Measurements from ENCODE around the gene HPSE2. TPM values are rescaled to one million over a fixed set of nuclear protein-coding genes. Genes with fewer than 3 reads are reported as not detected.

Gene HPSE2
- total and polyA plus RNA-seq, 2 of the 13 experiments (the other 11 are each of a cell fraction or from before 2014, with no cell fraction given), result 0.01 TPM; not detected in 1

DNA sequence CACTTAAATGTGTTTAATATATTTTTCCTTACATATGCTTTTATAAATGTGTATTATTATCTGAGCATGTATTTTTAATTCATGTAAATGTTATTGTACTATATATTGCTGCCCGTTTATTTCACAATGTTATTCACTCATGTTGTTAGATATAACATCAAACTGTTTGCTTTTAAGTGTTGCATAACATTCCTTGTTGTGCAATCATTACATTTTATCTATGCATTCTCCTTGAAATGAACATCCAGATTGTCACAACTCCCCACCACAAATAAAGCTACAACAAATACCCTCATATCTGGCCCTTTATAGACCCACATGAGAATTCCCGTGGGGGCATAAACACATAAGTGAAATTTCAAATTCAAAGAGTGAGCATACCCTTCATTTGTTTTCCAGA is 264.2 kb downstream of the HPSE2 start:
- no peak overlapping the region for H2AFZ ChIP-seq (ENCODE audit: low read length)
- H3K79me2 ChIP-seq (ENCODE audit: insufficient read depth, low read length), result no peaks in the 10 kb centered on the region
- in situ Hi-C loops (cut with HindIII; ENCODE audit: extremely low pct_ligation_motif_present, low pct_unique_long_range_greater_than_20kb) (no loop called here), intact Hi-C loops (cut with micrococcal nuclease; ENCODE audit: unreplicated experiment) (no loop called here)
- no peak for FAIRE-seq
- H3K27ac ChIP-seq (ENCODE audit: extremely low read length, insufficient read depth, low read length), result no peak overlapping the region
- ATAC-seq, result no peak
- no peaks in the 10 kb centered on the region for H3K9me3 ChIP-seq (ENCODE audit: low read length)
- no peak for TF ChIP-seq ATF7 (IDR thresholded peaks at IDR 0.05)
- TF ChIP-seq ATF7 (CRISPR knock-in tag; IDR thresholded peaks at IDR 0.05), result no peak
- no peak for TF ChIP-seq ARNTL (CRISPR knock-in tag; IDR thresholded peaks at IDR 0.05)
- TF ChIP-seq KLF13 (CRISPR knock-in tag; IDR thresholded peaks at IDR 0.05), result no peak
- TF ChIP-seq, protein P1, sequence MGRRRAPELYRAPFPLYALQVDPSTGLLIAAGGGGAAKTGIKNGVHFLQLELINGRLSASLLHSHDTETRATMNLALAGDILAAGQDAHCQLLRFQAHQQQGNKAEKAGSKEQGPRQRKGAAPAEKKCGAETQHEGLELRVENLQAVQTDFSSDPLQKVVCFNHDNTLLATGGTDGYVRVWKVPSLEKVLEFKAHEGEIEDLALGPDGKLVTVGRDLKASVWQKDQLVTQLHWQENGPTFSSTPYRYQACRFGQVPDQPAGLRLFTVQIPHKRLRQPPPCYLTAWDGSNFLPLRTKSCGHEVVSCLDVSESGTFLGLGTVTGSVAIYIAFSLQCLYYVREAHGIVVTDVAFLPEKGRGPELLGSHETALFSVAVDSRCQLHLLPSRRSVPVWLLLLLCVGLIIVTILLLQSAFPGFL (CRISPR knock-in tag; IDR thresholded peaks at IDR 0.05), result no peak
- TF ChIP-seq FOSL2 (CRISPR knock-in tag; IDR thresholded peaks at IDR 0.05), result no peak
- peak; percentile 94 for TF ChIP-seq CEBPB (IDR thresholded peaks at IDR 0.05; ENCODE audit: borderline replicate concordance, low read depth, low read length)
- TF ChIP-seq ESRRA (CRISPR knock-in tag; IDR thresholded peaks at IDR 0.05; ENCODE audit: low read depth), result no peak
- TF ChIP-seq SMC3 (IDR thresholded peaks at IDR 0.05; ENCODE audit: low read length), result peak; percentile 2; the same call in 1 of the 2 replicates
- peak; percentile 70 for TF ChIP-seq CEBPG (CRISPR knock-in tag; IDR thresholded peaks at IDR 0.05)
- no peak for TF ChIP-seq ARID2 (CRISPR knock-in tag; IDR thresholded peaks at IDR 0.05; ENCODE audit: borderline replicate concordance)
- POLR2A ChIA-PET, result no interaction called here
- no TSS peak for BruUV-seq (replicated peaks)
- no peaks in the 10 kb centered on the region for H4K20me1 ChIP-seq (ENCODE audit: insufficient read depth, low read length)
- no peak overlapping the region for H3K4me2 ChIP-seq (ENCODE audit: low read depth, low read length)
- no peaks in the 10 kb centered on the region for H3K27me3 ChIP-seq (ENCODE audit: control insufficient read depth in 1 of 2, insufficient read depth in 2 of 2, low read length in 2 of 2)
- CTCF ChIA-PET (ENCODE audit: low intra/inter-chr PET ratio, low total read pairs), result no interaction called here
- WGBS (ENCODE audit: low lambda C conversion rate), result 0% methylated on average over 2 of the region's 2 CpGs
- H3K4me1 ChIP-seq (ENCODE audit: insufficient read depth, low read length), result no peaks in the 10 kb centered on the region
- no peak overlapping the region for H3K4me3 ChIP-seq (replicated peaks in 1 of 3; ENCODE audit: insufficient read depth in 1 of 3, low read depth in 2 of 3, low read length in 3 of 3)
- H3K36me3 ChIP-seq (replicated peaks in 1 of 2; ENCODE audit: control insufficient read depth in 1 of 2, insufficient read depth in 2 of 2, low read length in 2 of 2), result no peaks in the 10 kb centered on the region
- no peak overlapping the region for H3K9ac ChIP-seq (ENCODE audit: insufficient read depth, low read depth, low read length)
- no peak for DNase-seq (ENCODE audit: low spot score)

DNA sequence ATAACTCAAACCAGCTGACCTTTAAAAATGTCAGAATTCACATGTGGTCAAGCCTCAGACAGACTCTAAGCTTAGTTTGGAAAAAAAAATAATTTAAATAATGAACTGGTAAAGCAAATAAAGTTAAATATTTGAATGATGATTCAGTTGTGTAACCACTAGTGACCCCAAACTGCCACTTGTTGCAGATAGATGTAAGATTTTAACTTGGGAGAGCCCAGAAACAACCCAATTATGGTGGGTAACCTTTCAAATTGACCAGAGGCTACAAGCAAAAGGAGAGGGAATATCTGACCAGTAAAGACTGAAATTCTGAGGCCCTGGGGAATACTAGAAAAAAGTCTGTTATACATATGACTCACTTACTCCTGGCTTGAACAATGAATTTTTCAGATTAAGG is 268.1 kb downstream of the HPSE2 start:
- CTCF ChIA-PET (ENCODE audit: low intra/inter-chr PET ratio, low total read pairs), result no interaction called here
- FAIRE-seq, result no peak
- Histone ChIP-seq H3K27me3 (ENCODE audit: control insufficient read depth in 1 of 2, insufficient read depth in 2 of 2, low read length in 2 of 2) (no peaks in the 10 kb centered on the region), H3K4me3 (replicated peaks in 1 of 3; ENCODE audit: insufficient read depth in 1 of 3, low read depth in 2 of 3, low read length in 3 of 3) (no peak overlapping the region), H3K36me3 (replicated peaks in 1 of 2; ENCODE audit: control insufficient read depth in 1 of 2, insufficient read depth in 2 of 2, low read length in 2 of 2) (no peaks in the 10 kb centered on the region), H3K27ac (ENCODE audit: extremely low read length, insufficient read depth, low read length) (no peak overlapping the region), H3K4me1 (ENCODE audit: insufficient read depth, low read length) (no peaks in the 10 kb centered on the region), H3K9me3 (ENCODE audit: low read length) (no peaks in the 10 kb centered on the region), H3K9ac (ENCODE audit: insufficient read depth, low read depth, low read length) (no peak overlapping the region), H4K20me1 (ENCODE audit: insufficient read depth, low read length) (no peaks in the 10 kb centered on the region), H2AFZ (ENCODE audit: low read length) (no peak overlapping the region), H3K79me2 (ENCODE audit: insufficient read depth, low read length) (no peaks in the 10 kb centered on the region), H3K4me2 (ENCODE audit: low read depth, low read length) (no peak overlapping the region)
- intact Hi-C loops (cut with micrococcal nuclease; ENCODE audit: unreplicated experiment) (no loop called here), in situ Hi-C loops (cut with HindIII; ENCODE audit: extremely low pct_ligation_motif_present, low pct_unique_long_range_greater_than_20kb) (no loop called here)
- BruUV-seq (replicated peaks), result no TSS peak
- no peak for TF ChIP-seq NFIC (IDR thresholded peaks at IDR 0.05; ENCODE audit: low read length)
- no peak for TF ChIP-seq SRSF4 (IDR thresholded peaks at IDR 0.05; ENCODE audit: low read depth, low read length, poor library complexity, severe bottlenecking)
- ATAC-seq, result no peak
- no peak for DNase-seq (ENCODE audit: low spot score)
- POLR2A ChIA-PET, result no interaction called here
